Hematopoietic multipotent progenitor cell treated with erythropoietin and hydrocortisone succinate and interleukin-3 and kit ligand, for 8 days (in vitro differentiated cells): ENCODE data around the gene PIAS4.
"Not testable (repeated sequence)": the region's sequence is repeated elsewhere in the genome, so short reads cannot be mapped to it uniquely, and the experiment has no call there.

Experiments used
- DNase-seq: peaks from one replicate; pipeline ENCODE4 v3.0.0-alpha.2; 2015

The PIAS4 gene

GRCh38 chr19:3998667-3999412, 8.7 kb upstream of the PIAS4 start:
- DNase-seq: not testable (repeated sequence)

DNA sequence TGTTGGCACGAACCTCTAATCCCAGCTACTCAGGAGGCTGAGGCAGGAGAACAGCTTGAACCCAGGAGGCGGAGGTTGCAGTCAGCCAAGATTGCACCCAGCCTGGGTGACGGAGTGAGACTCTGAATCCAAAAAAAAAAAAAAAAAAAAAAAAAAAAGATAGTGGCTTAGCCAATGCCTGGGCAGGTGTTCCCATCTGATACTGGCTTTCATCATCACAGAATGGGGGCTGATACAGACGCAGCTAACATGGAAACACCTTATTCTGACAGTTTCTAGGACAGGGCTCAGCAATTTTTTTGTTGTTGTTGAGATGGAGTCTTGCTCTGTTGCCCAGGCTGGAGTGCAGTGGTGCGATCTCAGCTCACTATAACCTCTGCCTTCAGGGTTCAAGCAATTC, 6.7 kb upstream of the PIAS4 start:
- peak; percentile 43 for DNase-seq

GRCh38 chr19:4005436-4005835, 2.1 kb upstream of the PIAS4 start:
- DNase-seq: peak; percentile 26

GRCh38 chr19:4007836-4008539, 452 bp downstream of the PIAS4 start:
- peak; percentile 49 for DNase-seq

DNA sequence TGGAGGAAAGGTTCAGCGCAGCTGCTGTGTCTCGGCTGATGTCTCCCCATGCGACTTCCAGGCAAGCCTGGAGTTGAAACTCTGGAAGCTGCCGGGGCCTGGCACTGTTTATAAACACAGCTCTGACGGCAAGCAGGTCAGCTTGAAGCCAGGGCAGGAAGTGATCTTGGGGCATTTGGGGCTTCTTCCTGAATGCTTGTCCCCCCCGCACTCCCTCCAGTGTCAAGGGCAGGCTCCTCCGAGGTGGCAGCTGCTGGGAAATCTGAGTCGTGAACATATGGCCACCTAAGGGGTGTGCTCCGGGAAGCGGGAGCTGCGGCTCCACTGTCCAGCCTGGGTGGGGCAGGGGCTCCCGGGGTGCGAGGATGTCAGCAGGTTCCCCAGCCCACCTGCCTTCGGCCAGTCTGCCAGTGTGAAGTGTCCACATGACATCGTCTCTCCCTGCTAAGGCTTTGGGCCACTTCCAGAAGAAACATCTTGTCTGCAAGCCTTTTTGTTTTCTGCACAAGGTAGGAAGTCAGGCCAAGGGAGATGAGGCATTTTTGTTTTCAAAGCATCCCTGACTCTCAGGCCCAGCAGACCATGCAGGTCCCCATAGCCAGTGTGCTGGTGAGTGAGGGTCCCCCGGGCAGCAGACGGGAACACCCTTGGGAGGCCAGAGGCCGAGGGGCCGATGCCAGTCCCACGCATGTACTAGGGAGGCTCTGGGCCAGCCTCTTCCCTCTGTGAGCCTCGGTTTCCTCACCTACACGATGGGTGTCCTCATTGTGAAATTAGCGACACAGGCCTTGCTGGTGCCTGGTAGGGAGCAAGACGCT, 2.7 kb downstream of the PIAS4 start:
- no peak for DNase-seq

DNA sequence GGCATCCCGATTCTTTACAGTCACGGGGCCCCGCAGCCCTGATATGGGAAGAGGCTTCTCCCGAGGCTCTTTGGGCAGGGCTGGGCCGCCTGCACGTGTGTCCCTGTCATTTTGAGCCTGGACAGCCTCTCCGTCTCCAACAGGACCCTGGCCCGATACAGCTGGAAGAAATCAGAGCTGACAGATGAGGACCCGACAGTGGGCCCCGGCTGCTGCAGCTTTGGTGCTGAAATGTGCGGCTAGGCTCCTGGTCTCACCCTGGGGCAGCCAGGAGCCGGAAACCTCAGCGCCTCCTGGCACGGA, 3.2 kb downstream of the PIAS4 start:
- DNase-seq: no peak

GRCh38 chr19:4011430-4011829, 3.9 kb downstream of the PIAS4 start:
- DNase-seq: not testable (repeated sequence)

GRCh38 chr19:4012092-4012974, 4.8 kb downstream of the PIAS4 start:
- DNase-seq: no peak

DNA sequence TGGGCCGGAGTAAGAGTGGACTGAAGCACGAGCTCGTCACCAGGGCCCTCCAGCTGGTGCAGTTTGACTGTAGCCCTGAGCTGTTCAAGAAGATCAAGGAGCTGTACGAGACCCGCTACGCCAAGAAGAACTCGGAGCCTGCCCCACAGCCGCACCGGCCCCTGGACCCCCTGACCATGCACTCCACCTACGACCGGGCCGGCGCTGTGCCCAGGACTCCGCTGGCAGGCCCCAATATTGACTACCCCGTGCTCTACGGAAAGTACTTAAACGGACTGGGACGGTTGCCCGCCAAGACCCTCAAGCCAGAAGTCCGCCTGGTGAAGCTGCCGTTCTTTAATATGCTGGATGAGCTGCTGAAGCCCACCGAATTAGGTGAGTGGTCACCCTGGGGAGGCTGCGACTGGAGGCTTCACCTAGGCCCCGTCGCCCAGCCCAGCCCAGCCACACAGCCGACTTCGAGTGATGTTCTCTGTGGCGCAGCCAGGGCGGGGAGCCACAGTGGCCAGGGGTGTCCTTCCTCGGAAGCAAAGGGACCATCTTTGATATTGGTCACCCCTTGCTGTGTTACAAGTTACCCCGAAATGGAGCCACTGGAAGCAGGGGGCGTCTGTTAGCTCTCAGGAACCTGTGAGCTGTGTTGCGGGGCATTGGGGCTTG, 5.6 kb downstream of the PIAS4 start:
- DNase-seq: no peak

DNA sequence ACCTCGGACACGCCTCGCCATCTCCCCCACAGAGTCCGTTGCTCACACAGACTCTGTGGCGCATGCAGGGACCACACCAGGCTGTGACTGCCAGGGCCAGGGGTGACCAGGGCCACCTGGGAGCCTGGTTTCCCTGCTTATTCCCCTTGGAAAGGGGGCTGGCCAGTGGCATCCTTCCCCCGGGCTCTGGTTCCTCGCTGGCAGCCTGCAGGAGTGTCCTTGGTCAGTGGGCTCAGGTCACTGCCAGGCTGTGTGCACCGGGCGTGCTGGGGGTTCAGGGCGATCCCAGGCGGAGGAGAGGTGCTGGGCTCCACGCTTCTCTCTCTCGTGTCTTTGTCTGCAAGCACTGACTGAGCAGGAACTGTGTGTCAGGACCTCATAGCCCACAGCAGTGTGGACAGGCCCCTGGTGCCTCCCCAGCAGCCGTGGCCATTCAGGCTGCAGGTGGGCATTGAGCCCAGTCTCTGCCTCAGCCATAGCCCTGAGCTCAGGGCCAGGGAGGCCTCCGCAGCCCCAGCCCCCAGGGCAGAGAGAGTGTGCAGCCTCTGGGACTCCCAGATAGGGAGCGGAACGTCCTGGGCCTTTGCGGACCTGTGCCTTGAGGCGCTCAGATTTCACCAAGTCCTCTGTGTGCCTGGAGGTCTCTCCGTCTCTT, 6.5 kb downstream of the PIAS4 start:
- DNase-seq: no peak

GRCh38 chr19:4014541-4015491, 7.3 kb downstream of the PIAS4 start:
- DNase-seq: no peak

- DNase-seq: no peak
Observed at GRCh38 chr19:4015705-4016402, 8.3 kb downstream of the PIAS4 start.

- DNase-seq: no peak
Observed at GRCh38 chr19:4016486-4016885, 8.9 kb downstream of the PIAS4 start.

DNA sequence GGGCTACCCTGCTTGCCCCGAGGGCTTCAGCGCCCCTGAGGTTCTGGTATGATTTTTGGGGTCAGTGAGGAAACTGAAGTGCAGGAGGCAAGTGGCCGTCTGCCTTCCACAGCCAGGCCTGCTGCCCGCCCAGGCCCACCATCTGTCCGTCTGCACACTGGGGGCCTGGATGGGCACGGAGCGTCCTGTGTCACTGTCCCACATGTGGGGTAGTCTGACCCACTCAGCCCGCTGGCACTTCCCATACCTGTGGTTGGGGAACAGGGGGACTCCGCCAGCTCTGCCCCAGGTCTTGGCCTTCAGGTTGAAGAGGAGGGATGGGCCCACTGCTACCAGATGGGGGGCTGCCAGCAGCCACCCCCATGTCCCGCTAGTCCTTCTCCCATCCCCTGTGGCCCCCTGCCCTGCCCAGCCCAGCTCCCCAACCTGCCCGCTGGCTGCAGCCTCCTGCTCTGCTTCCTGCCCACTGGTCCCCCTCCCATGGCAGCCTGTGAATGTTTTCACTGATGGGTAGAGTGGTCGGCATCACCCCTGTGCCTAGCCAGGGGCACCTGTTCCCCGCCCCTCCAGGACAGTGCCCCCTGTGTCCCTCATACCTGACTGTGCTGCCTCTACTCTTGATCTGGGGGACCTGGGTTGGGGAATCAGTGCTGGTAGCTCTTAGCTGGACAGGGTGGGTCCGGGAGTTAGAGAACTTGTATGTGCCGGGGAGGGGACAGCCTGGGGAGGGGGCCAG, 9.5 kb downstream of the PIAS4 start:
- DNase-seq: no peak

- DNase-seq: no peak
Observed at GRCh38 chr19:4018140-4018613, 10.6 kb downstream of the PIAS4 start.

DNA sequence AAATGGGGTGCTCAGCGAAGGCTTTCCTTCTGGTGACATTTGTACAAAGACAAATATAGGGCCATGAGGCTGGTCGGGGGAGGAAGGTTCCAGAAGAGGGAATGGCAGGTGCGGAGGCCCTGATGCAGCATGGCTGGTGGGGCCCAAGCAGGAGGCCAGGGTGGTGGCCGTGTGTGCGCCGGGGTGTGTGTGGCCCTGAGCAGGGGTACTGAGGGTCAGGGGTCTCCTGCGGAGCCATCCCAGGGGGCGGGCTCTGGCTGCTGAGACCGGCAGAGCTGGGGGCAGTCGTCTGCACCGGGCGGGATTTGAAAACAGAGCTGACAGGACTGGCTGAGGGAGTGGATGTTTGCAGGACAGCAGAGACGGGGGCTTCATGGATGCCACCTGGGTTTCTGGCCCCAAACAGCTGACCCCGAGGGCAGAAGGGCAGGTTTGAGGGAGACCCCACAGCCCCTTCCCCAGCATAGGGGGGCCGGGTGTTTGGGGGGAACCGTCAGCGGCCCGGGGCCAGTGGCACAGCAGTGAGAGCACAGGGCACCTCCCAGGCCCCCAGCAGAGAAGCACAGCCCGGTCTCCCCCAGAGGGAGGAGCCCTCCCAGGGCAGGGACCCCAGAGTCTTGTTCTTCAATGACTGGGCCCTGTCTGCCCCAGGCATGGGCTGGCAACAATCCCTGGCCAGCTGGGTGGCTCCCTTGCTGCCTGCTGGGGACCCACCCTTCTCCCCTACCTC, 11.4 kb downstream of the PIAS4 start:
- no peak for DNase-seq

DNA sequence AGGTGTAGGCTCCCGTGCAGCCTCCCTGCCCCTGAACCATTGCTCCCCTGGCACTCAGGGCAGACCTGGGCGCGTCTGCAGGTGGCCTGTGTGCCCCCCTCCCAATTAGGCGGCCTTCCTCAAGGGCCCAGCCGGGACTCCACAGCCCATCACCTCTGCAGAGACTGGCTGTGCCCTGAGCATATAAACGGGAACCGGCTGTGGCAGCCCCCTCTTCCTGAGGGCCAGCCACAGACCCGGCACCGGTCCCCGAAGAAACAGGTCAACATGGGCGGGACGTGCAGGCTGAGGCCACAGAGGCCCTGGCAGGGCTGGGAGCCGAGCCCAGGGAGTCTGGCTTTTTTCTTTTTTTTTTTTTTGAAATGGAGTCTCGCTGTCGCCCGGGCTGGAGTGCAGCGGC, 12.0 kb downstream of the PIAS4 start:
- no peak for DNase-seq
